Fibroblast of villous mesenchyme (primary cell): Measurements from ENCODE around the gene MBLAC1. TPM values are rescaled to one million over a fixed set of nuclear protein-coding genes. Genes with fewer than 3 reads are reported as not detected.
A peak's percentile ranks its signal among the peaks of the same experiment; 100 is the strongest.

ENCODE experiments used
- DNase-seq: peaks from one replicate; pipeline ENCODE4 v3.0.0-alpha.2; 2010; ENCODE audit warnings: low read depth
- H3K4me3 ChIP-seq: 2 replicates; pipeline ENCODE4 v1.5.1; 2011; ENCODE audit warnings: low read depth, mild to moderate bottlenecking, low read length
- CTCF ChIP-seq: IDR thresholded peaks from 2 replicates; pipeline ENCODE4 v1.5.1; 2012; ENCODE audit warnings: low read depth, mild to moderate bottlenecking, low read length; ENCODE audit not compliant: insufficient read depth
- total RNA-seq: library from RNA; depleted of rRNA; stranded (reverse); fragments of >200 nt; gene quantifications from 2 replicates; pipeline ENCODE4 v1.2.3, GENCODE V29; 2012

MBLAC1 gene
- total RNA-seq, 1 donor: 1.7 TPM

DNA sequence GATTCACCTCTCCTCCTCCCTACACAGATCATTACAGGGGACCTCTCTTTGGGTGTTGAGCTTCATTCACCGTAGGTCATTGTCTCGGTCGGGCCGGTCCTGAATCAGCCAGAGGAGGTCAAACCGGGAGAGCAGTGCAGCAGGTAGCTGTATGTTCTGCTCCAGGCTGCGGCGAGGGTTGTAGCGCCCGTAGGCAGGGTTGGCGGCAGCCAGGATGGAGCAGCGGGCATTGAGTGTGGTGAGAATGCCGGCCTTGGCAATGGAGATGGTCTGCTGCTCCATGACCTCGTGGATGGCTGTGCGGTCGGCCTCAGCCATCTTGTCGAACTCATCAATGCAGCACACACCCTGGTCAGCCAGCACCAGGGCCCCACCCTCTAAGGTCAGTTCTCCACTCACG is 31.1 kb upstream of the MBLAC1 start:
- no peak for TF ChIP-seq CTCF
- no peak overlapping the region for H3K4me3 ChIP-seq
- no peak for DNase-seq

- no peak for DNase-seq
- no peak for TF ChIP-seq CTCF
- H3K4me3 ChIP-seq: no peak overlapping the region
Observed at GRCh38 chr7:100098913-100099312, 27.9 kb upstream of the MBLAC1 start.

GRCh38 chr7:100099452-100099851 is 27.3 kb upstream of the MBLAC1 start:
- TF ChIP-seq CTCF: no peak
- peak overlapping the region; percentile 85 for H3K4me3 ChIP-seq
- no peak for DNase-seq

GRCh38 chr7:100100420-100101015 is 26.2 kb upstream of the MBLAC1 start:
- no peak for TF ChIP-seq CTCF
- H3K4me3 ChIP-seq: peak overlapping the region; percentile 85
- peak; percentile 99 for DNase-seq

GRCh38 chr7:100101016-100101862 is 25.5 kb upstream of the MBLAC1 start, which contains the start of the genes AP4M1 and MCM7:
Gene AP4M1, plus strand, starts transcription at chr7:100101643. Its CDS starts 72 bp downstream, at chr7:100101715.
Gene MCM7, minus strand, starts transcription at chr7:100101397. Its CDS starts 103 bp downstream, at chr7:100101294.
- peak; percentile 99 for DNase-seq
- no peak for TF ChIP-seq CTCF
- peak within 1 kb of the TSS; percentile 85 for H3K4me3 ChIP-seq

DNA sequence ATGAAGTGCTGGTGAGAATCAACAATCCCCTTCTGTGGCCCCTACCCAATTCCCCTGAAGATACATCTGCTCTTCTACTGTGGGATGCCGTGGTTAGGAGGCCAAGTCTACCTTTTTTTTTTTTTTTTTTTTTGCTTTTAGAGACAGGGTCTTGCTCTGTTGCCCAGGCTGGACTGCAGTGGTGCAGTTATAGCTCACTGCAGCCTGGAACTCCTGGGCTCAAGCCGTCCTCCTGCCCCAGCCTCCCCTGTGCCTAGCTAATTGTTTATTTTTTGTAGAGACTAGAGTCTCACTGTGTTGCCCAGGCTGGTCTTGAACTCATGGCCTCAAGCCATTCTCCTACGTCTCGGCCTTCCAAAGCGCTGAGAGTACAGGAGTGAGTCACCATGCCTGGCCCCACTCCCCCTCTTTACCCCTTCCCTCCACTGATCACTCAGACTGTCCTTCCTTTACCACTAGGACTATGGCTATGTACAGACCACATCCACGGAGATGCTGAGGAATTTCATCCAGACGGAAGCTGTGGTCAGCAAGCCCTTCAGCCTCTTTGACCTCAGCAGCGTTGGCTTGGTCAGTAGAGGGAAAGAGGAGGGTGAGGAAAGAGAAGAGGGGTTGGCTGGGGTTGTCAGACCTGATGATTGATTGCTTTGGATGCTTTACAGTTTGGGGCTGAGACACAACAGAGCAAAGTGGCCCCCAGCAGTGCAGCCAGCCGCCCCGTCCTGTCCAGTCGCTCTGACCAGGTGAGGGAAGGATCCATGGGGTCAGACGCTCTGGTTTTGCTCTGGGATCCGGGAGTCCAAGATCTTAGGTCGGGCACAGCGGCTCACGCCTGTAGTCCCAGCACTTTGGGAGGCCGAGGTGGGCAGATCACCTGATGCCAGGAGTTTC is 23.6 kb upstream of the MBLAC1 start:
- DNase-seq: peak; percentile 94
- peak overlapping the region; percentile 85 for H3K4me3 ChIP-seq

More for the DNA sequence above, 23.6 kb upstream of the MBLAC1 start:
- TF ChIP-seq CTCF: no peak
